WTC11 (cell line): ENCODE measurements around the gene GUCY2D. TPM values are rescaled to one million over a fixed set of nuclear protein-coding genes. Genes with fewer than 3 reads are reported as not detected.

Experiments used
- ATAC-seq: fragments of 200-7000 bp; cut with Tn5 transposase; 2 replicates; pipeline ENCODE4 v1.10.0; 2021; ENCODE audit warnings: mild to moderate bottlenecking, moderate library complexity
- CTCF ChIA-PET: fragments of 300-600 bp; sonication (Branson Sonifier 250); formaldehyde crosslinking; loops from one replicate; lab custom pipeline; 2021; ENCODE audit warnings: antibody characterized with exemption; lab: Charles Lee
- POLR2A ChIA-PET: fragments of 350-600 bp; sonication (Branson Sonifier 250); formaldehyde crosslinking; loops from one replicate; lab custom pipeline; 2021; ENCODE audit warnings: antibody characterized with exemption; lab: Charles Lee
- DNase-seq: peaks from one replicate; pipeline ENCODE4 v3.0.0; 2021; ENCODE audit warnings: low spot score
- H3K27ac Mint-ChIP-seq: 2 replicates; pipeline ENCODE4 v1.8.0; 2021; ENCODE audit warnings: mixed read lengths
- H3K27me3 Mint-ChIP-seq: 2 replicates; pipeline ENCODE4 v1.8.0; 2021; ENCODE audit warnings: low read depth, mild to moderate bottlenecking, moderate library complexity, mixed read lengths
- H3K36me3 Mint-ChIP-seq: 2 replicates; pipeline ENCODE4 v1.8.0; 2021; ENCODE audit warnings: mixed read lengths
- H3K4me1 Mint-ChIP-seq: 2 replicates; pipeline ENCODE4 v1.8.0; 2022; ENCODE audit warnings: mixed read lengths
- H3K4me3 Mint-ChIP-seq: 2 replicates; pipeline ENCODE4 v1.8.0; 2021; ENCODE audit warnings: mild to moderate bottlenecking, moderate library complexity, mixed read lengths
- H3K9me3 Mint-ChIP-seq: 2 replicates; pipeline ENCODE4 v1.8.0; 2021; ENCODE audit warnings: mixed read lengths
- E2F5 ChIP-seq: sonication (generic); formaldehyde crosslinking; IDR thresholded peaks from 2 replicates; pipeline ENCODE4 v1.8.1; 2022; ENCODE audit warnings: mild to moderate bottlenecking, moderate library complexity, missing genetic modification reagents
- EMX1 ChIP-seq: fragments of 250-450 bp; sonication (Bioruptor Pico); IDR thresholded peaks from 2 replicates; pipeline ENCODE4 v1.8.0; 2021; ENCODE audit warnings: mild to moderate bottlenecking
- ETV6 ChIP-seq: sonication (generic); formaldehyde crosslinking; IDR thresholded peaks from 2 replicates; pipeline ENCODE4 v1.8.1; 2022; ENCODE audit warnings: mild to moderate bottlenecking, missing genetic modification reagents
- GTF2I ChIP-seq: fragments of 250-450 bp; sonication (Bioruptor Pico); conservative IDR thresholded peaks from 2 replicates; pipeline ENCODE4 v1.4.0; 2021; ENCODE audit warnings: mild to moderate bottlenecking
- SMAD4 ChIP-seq: sonication (generic); formaldehyde crosslinking; IDR thresholded peaks from 2 replicates; pipeline ENCODE4 v1.8.0; 2022; ENCODE audit warnings: mild to moderate bottlenecking, missing genetic modification reagents
- ZNF138 ChIP-seq: sonication (generic); formaldehyde crosslinking; conservative IDR thresholded peaks from 2 replicates; pipeline ENCODE4 v1.8.1; 2022; ENCODE audit warnings: mild to moderate bottlenecking, moderate library complexity, missing genetic modification reagents
- total RNA-seq: library from RNA; stranded (reverse); gene quantifications from 3 replicates; pipeline ENCODE4 v1.2.3, GENCODE V29; 2021
- TF ChIP-seq, protein P1 (sequence below): sonication (generic); formaldehyde crosslinking; IDR thresholded peaks from 2 replicates; pipeline ENCODE4 v1.8.1; 2023; ENCODE audit warnings: mild to moderate bottlenecking, missing genetic modification reagents
- TF ChIP-seq, protein P2 (sequence below): fragments of 200-600 bp; IDR thresholded peaks from 2 replicates; pipeline ENCODE4 v1.8.0; 2022; ENCODE audit warnings: antibody characterized with exemption
- TF ChIP-seq, protein P3 (sequence below): fragments of 250-450 bp; sonication (Bioruptor Pico); IDR thresholded peaks from 2 replicates; pipeline ENCODE4 v1.9.0; 2021; ENCODE audit warnings: moderate library complexity, mild to moderate bottlenecking, inconsistent platforms, borderline replicate concordance
- TF ChIP-seq, protein P4 (sequence below): sonication (generic); formaldehyde crosslinking; IDR thresholded peaks from 2 replicates; pipeline ENCODE4 v1.8.1; 2022; ENCODE audit warnings: missing genetic modification reagents, borderline replicate concordance
- TF ChIP-seq, protein P5 (sequence below): fragments of 250-450 bp; sonication (Bioruptor Pico); conservative IDR thresholded peaks from 2 replicates; pipeline ENCODE4 v1.9.0; 2021; ENCODE audit warnings: mild to moderate bottlenecking
- TF ChIP-seq, protein P6 (sequence below): fragments of 250-450 bp; sonication (Bioruptor Pico); IDR thresholded peaks from 2 replicates; pipeline ENCODE4 v1.9.0; 2021; ENCODE audit warnings: mild to moderate bottlenecking

GUCY2D gene
- total RNA-seq, 1 experiment from 2014 or later = 0.87 TPM

DNA sequence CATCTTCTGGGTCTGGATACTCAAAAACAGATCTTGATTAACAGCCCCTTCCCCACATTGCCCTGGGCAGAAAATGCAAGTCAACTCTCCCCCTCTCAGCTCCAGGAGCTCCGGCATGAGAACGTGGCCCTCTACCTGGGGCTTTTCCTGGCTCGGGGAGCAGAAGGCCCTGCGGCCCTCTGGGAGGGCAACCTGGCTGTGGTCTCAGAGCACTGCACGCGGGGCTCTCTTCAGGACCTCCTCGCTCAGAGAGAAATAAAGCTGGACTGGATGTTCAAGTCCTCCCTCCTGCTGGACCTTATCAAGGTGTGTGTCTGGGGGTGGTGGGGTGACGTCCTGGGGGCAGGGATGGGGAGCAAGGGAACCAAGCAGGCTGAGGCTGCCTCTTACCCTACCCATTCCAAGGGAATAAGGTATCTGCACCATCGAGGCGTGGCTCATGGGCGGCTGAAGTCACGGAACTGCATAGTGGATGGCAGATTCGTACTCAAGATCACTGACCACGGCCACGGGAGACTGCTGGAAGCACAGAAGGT lies 9.7 kb downstream of the GUCY2D start (continued):
- TF ChIP-seq, protein P1, sequence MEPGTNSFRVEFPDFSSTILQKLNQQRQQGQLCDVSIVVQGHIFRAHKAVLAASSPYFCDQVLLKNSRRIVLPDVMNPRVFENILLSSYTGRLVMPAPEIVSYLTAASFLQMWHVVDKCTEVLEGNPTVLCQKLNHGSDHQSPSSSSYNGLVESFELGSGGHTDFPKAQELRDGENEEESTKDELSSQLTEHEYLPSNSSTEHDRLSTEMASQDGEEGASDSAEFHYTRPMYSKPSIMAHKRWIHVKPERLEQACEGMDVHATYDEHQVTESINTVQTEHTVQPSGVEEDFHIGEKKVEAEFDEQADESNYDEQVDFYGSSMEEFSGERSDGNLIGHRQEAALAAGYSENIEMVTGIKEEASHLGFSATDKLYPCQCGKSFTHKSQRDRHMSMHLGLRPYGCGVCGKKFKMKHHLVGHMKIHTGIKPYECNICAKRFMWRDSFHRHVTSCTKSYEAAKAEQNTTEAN (CRISPR knock-in tag) = no peak

GRCh38 chr17:8012996-8013640 lies 10.7 kb downstream of the GUCY2D start:
- Mint-ChIP-seq H3K36me3 (no peaks in the 10 kb centered on the region), H3K4me3 (no peak overlapping the region), H3K9me3 (no peaks in the 10 kb centered on the region), H3K27me3 (peaks cover 26% of the 10 kb centered on the region), H3K27ac (no peak overlapping the region), H3K4me1 (0 out of 2 replicates have a peak, but pooled peaks cover 2% of the 10 kb centered on the region)
- TF ChIP-seq, protein P2, sequence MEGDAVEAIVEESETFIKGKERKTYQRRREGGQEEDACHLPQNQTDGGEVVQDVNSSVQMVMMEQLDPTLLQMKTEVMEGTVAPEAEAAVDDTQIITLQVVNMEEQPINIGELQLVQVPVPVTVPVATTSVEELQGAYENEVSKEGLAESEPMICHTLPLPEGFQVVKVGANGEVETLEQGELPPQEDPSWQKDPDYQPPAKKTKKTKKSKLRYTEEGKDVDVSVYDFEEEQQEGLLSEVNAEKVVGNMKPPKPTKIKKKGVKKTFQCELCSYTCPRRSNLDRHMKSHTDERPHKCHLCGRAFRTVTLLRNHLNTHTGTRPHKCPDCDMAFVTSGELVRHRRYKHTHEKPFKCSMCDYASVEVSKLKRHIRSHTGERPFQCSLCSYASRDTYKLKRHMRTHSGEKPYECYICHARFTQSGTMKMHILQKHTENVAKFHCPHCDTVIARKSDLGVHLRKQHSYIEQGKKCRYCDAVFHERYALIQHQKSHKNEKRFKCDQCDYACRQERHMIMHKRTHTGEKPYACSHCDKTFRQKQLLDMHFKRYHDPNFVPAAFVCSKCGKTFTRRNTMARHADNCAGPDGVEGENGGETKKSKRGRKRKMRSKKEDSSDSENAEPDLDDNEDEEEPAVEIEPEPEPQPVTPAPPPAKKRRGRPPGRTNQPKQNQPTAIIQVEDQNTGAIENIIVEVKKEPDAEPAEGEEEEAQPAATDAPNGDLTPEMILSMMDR = no peak
- ChIA-PET CTCF (interaction anchor here (1.5 to 2.5 kb wide), 4 partner anchors 23 to 101 kb away, joined by 4 to 15 read pairs (median 4); no protein-coding TSS in a partner anchor), POLR2A (no interaction called here)
- no peak for ATAC-seq
- no peak for DNase-seq

GRCh38 chr17:8013731-8014557 lies 11.5 kb downstream of the GUCY2D start:
- H3K36me3 Mint-ChIP-seq = no peaks in the 10 kb centered on the region
- H3K27ac Mint-ChIP-seq = no peak overlapping the region
- no peaks in the 10 kb centered on the region for H3K9me3 Mint-ChIP-seq
- POLR2A ChIA-PET = no interaction called here
- H3K27me3 Mint-ChIP-seq = peaks cover 26% of the 10 kb centered on the region
- DNase-seq (no peak), ATAC-seq (no peak)
- no peak overlapping the region for H3K4me3 Mint-ChIP-seq
- CTCF ChIA-PET = interaction anchor here (1.8 to 4.0 kb wide), 4 partner anchors 24 to 101 kb away, joined by 4 to 49 read pairs (median 10); no protein-coding TSS in a partner anchor
- TF ChIP-seq ZNF138 (CRISPR knock-in tag) = no peak
- 0 out of 2 replicates have a peak, but pooled peaks cover 2% of the 10 kb centered on the region for H3K4me1 Mint-ChIP-seq

GRCh38 chr17:8014558-8014850 lies 12.1 kb downstream of the GUCY2D start:
- H3K27me3 Mint-ChIP-seq = peaks cover 26% of the 10 kb centered on the region
- DNase-seq (no peak), ATAC-seq (no peak)
- 0 out of 2 replicates have a peak, but pooled peaks cover 2% of the 10 kb centered on the region for H3K4me1 Mint-ChIP-seq
- no peaks in the 10 kb centered on the region for H3K36me3 Mint-ChIP-seq
- CTCF ChIA-PET = interaction anchor here (0.5 to 4.0 kb wide), 3 partner anchors 25 to 101 kb away, joined by 4 to 49 read pairs (median 4); no protein-coding TSS in a partner anchor
- no peak overlapping the region for H3K4me3 Mint-ChIP-seq
- POLR2A ChIA-PET = no interaction called here
- no peaks in the 10 kb centered on the region for H3K9me3 Mint-ChIP-seq
- no peak overlapping the region for H3K27ac Mint-ChIP-seq
- TF ChIP-seq SMAD4 (no peak), E2F5 (CRISPR knock-in tag) (no peak), EMX1 (CRISPR knock-in tag) (no peak), GTF2I (CRISPR knock-in tag) (no peak), ETV6 (CRISPR knock-in tag) (no peak)
- TF ChIP-seq, protein P2 = no peak
- TF ChIP-seq, protein P3, sequence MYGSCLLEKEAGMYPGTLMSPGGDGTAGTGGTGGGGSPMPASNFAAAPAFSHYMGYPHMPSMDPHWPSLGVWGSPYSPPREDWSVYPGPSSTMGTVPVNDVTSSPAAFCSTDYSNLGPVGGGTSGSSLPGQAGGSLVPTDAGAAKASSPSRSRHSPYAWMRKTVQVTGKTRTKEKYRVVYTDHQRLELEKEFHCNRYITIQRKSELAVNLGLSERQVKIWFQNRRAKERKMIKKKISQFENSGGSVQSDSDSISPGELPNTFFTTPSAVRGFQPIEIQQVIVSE (CRISPR knock-in tag) = no peak
- TF ChIP-seq, protein P4, sequence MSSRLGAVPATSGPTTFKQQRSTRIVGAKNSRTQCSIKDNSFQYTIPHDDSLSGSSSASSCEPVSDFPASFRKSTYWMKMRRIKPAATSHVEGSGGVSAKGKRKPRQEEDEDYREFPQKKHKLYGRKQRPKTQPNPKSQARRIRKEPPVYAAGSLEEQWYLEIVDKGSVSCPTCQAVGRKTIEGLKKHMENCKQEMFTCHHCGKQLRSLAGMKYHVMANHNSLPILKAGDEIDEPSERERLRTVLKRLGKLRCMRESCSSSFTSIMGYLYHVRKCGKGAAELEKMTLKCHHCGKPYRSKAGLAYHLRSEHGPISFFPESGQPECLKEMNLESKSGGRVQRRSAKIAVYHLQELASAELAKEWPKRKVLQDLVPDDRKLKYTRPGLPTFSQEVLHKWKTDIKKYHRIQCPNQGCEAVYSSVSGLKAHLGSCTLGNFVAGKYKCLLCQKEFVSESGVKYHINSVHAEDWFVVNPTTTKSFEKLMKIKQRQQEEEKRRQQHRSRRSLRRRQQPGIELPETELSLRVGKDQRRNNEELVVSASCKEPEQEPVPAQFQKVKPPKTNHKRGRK = no peak
- TF ChIP-seq, protein P5, sequence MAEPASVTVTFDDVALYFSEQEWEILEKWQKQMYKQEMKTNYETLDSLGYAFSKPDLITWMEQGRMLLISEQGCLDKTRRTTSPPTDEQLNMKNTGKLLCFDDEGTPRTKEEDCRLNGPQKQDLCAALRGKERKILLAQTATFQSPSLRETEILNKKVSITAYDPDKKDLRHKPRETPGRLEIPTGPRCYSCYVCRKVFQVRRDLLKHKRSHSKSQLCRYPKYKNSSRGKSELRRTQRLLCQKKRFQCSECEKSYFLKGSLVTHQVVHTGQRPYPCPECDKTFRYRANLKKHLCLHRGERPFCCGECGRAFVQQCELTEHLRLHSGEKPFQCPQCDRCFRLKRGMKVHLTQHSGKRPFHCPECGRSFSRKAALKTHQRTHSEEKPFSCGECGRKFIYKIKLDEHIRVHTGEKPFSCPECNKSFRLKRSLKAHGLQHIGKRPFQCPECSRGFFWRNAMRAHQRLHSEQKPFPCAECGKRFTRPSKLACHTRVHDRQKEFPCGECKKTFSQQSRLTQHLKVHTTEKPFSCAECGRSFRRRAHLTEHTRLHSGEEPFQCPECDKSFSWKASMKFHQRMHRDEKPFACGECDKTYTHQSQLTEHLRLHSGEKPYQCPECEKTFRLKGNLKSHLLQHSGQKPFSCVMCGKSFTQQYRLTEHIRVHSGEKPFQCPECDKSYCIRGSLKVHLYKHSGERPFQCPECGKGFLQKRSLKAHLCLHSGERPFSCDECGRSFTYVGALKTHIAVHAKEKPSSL (CRISPR knock-in tag) = no peak
- TF ChIP-seq, protein P6, sequence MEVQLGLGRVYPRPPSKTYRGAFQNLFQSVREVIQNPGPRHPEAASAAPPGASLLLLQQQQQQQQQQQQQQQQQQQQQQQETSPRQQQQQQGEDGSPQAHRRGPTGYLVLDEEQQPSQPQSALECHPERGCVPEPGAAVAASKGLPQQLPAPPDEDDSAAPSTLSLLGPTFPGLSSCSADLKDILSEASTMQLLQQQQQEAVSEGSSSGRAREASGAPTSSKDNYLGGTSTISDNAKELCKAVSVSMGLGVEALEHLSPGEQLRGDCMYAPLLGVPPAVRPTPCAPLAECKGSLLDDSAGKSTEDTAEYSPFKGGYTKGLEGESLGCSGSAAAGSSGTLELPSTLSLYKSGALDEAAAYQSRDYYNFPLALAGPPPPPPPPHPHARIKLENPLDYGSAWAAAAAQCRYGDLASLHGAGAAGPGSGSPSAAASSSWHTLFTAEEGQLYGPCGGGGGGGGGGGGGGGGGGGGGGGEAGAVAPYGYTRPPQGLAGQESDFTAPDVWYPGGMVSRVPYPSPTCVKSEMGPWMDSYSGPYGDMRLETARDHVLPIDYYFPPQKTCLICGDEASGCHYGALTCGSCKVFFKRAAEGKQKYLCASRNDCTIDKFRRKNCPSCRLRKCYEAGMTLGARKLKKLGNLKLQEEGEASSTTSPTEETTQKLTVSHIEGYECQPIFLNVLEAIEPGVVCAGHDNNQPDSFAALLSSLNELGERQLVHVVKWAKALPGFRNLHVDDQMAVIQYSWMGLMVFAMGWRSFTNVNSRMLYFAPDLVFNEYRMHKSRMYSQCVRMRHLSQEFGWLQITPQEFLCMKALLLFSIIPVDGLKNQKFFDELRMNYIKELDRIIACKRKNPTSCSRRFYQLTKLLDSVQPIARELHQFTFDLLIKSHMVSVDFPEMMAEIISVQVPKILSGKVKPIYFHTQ (CRISPR knock-in tag) = no peak
